Stimulated activated CD8-positive, alpha-beta memory T cell treated with anti-CD3 and anti-CD28 coated beads, Interleukin-7, amount 100 ng/mL, for 24 hours (primary cell): Measurements from ENCODE around the gene DBN1.
"Not testable (repeated sequence)": the region's sequence is repeated elsewhere in the genome, so short reads cannot be mapped to it uniquely, and the experiment has no call there.

ENCODE experiments used
- DNase-seq: peaks from one replicate; pipeline ENCODE4 v3.0.0-alpha.2; 2020; ENCODE audit warnings: low read depth

DBN1 gene

DNA sequence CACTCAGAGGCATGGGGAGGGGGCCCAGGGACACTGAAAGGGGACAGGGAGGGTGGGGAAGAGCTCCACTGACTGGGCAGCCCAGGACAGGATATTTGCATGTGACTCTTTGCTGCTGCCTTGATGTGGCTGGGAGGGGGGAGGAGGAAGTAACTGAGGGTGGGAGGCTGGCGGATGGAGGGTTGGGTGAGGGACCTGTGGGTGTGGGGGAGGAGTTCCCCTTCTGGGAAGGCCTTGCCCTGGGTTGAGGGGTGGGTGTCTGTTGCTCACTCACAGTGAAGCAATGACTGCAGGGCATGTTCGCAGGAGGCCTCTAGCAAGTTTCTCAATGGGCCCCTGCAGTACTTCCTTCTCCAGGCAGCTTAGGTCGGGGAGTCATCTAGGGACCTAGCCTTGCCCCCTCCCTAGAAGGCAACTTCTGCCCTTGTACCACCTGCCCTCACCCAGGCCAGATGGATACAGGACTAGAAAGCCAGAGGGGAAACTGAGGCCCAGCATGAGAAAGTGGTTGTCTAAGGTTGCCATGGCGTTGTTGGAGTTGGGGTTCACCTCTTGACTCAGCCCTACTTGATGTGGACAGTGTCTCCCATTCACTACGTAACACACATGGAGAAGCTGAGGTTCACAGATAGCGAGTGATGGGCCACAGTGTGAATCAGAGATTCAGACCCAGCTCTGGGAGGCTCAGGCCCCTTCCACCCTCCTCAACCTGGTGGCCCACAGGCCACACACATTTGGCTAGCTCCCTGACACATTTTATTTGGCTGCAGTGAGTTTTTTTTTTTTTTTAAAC, 44.0 kb downstream of the DBN1 start:
- peak; percentile 66 for DNase-seq

DNA sequence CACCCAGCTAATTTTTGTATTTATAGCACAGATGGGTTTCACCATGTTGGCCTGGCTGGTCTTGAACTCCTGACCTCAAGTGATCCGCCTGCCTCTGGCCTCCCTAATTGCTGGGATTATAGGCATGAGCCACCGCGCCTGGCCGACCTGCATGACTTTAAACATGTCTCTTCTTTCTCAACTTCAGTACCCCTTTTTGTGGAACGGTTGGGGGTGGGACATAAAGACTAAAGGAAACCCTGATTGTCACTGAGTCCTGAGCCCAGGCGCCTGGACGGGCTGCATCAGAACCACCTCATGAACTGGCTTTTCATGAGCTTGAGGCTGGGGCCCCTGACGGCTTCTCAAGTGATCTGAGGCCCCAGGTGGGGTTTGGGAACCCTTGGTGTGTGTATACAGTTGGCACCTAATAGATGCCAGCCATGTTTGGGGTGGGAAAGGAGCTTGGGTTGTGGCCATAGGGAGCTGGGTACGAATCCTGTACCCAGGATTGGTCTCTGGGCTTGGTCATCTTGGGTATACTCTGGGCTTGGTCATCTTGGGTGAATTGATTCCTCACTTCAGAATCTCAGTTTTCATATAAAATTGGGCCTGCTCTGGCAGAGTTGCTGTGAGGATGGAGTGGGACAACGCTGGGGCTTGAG, 44.7 kb downstream of the DBN1 start:
- DNase-seq: no peak

DNA sequence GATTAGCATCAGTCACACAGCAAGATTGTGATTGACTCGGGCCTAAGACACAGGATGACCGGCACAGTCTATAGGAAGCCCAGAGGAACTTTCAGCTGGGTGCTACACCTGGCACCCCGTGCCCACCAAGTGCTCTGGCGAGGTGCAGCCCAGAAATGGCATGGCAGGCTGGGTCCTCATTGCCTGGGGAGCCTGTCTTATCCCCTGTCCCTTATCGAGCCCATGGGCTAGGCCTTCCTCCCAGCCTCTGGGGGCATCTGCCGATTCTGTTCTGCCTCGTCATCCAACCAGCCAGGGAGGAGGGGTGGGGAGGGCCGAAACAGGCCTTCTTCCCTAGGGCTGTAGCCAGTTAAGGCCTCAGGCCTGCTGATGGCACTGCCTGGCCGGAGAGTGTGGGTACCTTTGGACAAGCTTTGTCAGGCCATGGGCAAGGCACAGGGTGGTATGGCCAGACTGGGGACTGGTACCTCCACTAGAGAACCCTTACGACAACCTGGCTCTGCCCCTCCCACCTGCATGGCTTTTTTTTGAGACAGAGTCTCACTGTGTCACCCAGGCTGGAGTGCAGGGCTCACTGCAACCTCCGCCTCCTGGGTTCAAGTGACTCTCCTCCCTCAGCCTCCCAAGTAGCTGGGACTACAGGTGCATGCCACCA, 45.4 kb downstream of the DBN1 start:
- DNase-seq: no peak

DNA sequence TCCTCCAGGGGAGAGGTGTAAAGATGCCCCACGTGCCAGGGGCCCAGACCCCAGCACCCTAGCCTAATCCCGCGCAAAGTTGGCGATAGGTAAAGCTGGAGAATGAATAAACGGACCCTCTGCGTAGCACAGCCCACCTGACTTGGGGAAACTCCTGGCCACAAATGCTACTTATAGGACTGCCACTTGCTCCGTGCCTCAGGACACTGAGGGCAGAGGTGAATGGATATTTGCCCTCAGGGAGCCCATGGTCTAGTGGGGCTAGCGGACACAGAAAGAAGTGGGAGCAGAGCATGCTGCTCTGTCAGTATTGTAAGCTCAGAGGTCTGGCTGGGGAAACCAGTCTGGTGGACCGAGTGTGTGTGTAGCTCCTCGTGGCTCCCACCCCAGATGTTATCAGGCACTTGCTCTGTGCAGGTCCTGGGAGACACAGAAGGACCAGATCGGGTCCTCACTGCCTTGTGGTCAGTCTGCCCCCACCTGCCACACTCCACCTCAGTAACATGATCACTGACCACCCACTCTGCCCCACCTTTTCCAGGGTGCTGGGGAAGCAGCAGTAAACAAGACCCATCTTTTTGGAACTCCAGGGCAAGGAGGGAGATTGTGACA, 46.1 kb downstream of the DBN1 start:
- no peak for DNase-seq

DNA sequence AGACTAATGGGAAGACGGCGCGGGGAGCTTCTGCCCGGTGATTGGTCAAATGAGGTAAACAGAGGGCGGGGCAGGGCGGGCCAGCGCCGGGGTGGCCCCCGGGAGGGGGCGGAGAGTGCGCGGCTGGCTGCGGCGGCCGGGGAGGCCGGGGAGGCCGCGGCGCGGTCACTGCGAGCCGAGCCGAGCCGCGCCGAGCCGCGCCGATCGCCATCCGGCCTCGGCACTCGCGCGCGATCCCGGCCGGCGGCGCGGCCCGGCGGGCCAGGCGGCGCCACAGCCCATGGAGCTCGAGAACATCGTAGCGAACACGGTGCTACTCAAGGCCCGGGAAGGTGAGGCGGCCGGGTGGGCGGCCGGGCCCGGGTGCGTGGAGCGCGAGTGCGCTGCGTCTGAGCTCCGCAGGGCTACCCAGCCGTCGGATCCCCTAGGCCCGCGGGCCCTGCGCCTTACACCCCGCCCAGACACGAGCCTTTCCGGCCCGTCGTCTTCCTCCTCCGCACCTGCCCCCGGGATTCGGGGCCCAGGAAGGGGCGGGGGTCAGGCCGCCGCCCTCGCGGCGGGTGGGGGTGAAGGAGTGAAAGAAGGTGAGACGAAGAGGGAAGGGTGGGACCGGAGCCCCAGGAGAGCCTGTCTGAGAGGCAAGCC, 46.7 kb downstream of the DBN1 start, which contains the start of gene GRK6:
Gene GRK6, plus strand, starts transcription at position 111 of the 645 bp plus-strand sequence. Its CDS starts 170 bp downstream, at position 281.
- DNase-seq: no peak

DNA sequence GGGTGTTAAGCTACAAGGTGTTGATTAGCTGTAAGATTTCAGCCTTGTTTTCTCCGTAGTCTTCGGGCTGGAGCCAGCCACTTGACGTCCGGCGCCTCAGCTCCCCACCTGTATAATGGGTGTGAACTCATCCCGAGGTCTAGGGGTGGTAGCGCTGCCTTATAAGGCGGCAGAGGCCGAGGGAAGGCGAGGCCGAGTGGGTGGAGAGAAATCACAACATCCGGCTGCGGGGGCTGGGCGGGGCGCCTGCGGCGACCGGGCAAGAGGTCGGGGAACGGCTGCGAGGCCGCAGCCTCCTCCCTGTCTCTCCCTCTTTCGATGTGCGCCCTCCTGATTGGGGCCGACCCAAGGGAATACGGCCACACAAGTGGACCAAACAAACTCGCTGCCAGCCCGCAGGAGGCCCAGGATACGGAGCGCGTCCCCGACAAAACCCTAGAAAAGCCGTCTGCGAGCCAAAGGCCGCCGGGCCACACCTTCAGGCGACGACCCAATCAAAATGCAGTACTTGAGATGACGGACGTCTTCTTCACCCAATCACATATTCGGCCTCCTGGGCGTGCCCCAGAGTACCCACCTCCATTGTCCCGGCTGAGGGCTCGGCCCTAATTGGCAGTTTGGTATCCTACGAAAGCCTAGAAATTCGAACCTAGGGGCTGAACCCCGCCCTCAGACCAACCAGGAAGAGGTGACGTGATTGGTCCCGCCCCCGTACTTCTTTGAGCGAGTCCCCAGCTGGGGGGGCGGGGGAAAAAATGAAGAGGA, 47.5 kb downstream of the DBN1 start:
- peak; percentile 99 for DNase-seq

DNA sequence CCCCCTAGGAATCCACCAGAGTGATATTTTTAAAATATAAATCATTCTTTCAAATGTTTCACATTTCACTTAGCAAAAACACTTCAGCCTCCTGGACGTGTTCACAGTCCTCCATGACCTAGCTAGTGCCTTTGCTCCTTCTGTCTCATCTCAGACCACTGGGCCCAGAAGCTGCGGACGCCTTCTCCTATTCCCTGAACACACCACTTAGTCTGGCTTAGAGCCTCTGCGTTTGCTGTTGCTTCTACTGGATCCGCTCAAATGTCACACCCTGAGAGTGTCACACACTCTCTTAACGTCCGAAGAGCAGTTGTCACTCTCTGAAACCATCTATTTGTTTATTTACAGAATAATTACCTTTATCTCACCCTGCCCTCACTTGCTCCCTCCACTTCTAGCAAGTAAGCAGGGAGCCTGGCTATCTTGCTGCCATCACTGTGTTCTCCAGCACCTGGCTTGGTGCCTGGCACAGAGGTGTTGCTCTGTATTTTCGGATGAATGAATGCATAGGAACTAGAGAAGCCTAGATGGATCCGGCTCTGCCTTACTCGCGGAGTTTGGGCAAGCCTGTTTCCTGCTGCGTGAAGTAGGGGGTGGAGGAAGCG, 48.1 kb downstream of the DBN1 start:
- DNase-seq: no peak

DNA sequence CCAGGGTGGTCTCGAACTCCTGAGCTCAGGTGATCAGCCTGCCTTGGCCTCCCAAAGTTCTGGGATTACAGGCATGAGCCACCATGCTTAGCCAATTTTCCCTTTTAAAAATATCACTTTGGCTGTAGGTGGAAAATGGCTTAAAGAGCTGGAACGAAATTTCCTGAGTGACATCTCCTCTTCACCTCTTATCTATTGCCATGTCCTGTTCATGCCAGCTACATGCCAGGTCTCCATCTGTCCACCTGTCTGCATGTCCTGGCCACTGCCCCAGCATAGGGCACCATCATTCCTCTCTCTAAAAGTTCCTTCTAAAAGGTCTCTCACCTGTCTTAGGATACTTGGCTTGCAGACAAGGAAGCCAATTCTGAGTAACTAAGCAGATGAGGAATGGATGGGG, 49.8 kb downstream of the DBN1 start:
- DNase-seq: no peak

DNA sequence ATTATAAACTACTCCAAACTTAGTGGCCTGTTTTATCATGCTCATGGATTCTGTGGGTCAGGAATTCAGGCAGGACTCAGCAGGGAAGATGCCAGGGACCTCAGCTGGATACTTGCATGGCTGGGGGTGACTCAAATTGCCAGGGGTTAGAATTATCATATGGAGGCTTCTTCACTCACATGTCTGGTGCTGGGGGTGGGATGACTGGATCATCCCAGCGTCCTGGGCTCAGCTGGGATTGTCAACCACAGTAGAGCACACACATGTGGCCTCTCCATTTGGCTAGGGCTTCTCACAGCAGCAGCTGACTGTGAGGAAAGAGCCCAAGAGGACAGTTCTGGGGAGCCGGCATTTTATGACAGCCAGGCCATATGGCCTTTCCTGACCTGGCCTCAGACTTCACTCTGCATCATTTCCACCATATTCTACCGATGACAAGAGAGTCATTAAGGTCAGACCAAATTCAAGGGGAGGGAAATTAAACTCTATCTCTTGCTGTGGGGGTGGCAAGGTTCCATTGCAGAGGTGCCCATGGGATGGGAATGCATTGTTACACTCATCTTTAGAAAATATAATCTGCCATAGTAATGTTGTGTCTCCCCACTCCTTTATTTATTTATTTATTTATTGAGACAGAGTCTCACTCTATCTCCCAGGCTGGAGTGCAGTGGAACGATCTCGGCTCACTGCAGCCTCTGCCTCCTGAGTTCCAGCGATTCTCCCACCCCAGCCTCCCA, 52.2 kb downstream of the DBN1 start:
- DNase-seq: no peak

DNA sequence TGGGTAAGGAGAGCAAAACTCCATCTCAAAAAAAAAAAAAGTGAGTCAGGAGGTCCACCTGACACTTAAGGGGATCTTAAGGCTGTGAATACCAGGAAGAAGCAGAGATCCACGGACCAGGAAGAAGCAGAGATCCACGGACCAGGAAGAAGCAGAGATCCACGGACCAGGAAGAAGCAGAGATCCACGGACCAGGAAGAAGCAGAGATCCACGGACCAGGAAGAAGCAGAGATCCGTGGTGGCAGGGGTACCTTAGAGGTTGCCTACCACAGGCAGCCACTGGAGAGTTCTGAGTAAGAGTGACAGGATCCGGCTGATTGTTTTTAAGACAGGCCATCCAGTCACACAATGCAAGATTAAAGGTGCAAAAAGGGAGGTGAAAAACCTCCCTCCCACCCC, 53.0 kb downstream of the DBN1 start:
- DNase-seq: not testable (repeated sequence)

DNA sequence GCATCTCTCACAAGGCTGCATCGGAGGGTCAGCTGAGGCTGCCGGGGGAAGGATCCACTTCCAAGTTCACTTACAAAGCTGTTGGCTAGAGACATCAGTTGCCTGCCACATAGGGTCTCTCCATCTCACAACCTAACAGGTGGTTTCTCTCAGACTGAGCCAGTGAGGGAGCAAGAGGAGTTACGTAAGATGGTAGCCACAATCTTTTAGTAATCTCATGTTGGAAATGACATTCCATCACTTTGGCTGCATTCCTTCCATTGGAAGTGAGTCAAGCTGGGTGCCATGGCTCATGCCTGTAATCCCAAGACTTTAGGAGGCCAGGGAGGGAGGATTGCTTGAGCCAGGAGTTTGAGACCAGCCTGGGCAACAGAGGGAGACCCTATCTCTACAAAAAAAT, 54.4 kb downstream of the DBN1 start:
- DNase-seq: no peak

DNA sequence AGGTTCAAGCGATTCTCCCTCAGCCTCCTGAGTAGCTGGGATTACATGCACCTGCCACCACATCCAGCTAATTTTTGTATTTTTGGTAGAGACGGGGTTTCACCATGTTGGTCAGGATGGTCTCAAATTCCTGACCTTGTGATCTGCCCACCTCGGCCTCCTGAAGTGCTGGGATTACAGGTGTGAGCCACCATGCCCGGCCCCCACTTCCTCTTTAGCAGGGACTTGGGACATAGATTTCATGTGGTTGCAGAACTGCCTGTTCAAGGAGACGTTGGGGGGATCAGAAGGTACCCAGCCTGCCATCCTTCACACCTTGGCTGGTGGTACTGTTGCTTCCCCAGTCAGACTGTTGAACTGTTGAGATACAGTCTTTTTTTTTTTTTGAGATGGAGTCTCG, 56.4 kb downstream of the DBN1 start:
- DNase-seq: not testable (repeated sequence)

DNA sequence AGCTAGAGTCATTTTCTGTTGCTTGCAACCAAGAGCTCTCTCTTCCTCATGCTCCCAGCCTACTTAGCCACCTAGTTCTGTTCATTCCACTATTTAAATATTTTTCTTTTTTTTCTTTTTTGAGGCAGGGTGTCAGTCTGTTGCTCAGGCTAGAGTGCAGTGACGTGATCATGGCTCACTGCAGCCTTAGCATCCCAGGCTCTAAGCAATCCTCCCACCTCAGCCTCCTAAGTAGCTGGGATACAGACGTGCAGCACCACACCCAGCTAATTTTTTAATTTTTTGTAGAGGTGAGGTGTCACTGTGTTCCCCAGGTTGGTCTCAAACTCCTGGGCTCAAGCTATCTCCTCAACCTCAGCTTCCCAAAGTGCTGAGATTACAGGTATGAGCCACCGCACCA, 59.0 kb downstream of the DBN1 start:
- DNase-seq: no peak

DNA sequence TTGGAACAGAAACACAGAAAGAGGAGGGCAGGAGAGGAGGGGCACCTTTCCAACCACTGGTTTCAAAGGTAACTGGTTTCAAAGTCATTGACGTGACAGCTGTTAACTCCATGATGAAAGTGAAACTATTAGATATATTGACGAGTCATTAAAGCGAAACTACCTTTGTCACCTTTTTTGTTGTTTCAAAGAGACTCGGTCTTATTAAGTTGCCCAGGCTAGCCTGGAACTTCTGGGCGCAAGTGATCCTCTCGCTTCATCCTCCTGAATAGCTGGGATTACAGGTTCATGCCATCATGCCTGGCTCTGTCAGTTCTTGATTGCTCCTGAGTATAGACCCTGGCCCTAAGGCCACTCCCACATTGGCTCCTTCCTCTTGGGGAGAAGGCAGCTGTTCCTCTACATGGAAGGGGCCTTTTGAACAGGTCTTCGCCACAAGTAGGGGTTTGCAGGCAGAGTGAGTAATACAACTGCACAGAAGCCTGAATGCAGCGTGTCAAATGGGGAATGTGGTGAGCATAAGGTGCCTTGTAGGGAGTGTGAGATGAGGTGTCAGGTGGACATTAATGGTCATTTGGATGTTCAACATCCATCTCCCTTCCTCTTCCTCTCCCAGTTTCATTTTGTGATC, 60.7 kb downstream of the DBN1 start:
- no peak for DNase-seq

DNA sequence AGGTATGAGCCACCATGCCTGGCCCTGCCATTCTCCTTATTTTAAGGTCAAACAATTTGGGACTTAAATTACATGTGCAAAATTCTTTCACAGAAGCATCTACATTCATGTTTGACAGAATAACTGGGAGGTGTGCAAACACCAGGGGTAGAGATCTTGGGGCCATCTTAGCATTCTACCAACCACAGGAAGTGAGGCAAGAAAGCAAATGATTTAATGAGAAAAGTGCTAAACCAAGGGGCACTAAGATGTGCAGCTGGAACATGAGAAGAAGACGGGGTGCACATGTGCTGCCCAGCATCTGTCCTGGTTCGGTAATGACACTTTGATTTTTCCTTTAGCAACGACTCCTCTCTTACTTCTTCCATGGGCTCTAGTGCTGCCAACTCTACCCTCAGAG, 62.9 kb downstream of the DBN1 start:
- DNase-seq: no peak

DNA sequence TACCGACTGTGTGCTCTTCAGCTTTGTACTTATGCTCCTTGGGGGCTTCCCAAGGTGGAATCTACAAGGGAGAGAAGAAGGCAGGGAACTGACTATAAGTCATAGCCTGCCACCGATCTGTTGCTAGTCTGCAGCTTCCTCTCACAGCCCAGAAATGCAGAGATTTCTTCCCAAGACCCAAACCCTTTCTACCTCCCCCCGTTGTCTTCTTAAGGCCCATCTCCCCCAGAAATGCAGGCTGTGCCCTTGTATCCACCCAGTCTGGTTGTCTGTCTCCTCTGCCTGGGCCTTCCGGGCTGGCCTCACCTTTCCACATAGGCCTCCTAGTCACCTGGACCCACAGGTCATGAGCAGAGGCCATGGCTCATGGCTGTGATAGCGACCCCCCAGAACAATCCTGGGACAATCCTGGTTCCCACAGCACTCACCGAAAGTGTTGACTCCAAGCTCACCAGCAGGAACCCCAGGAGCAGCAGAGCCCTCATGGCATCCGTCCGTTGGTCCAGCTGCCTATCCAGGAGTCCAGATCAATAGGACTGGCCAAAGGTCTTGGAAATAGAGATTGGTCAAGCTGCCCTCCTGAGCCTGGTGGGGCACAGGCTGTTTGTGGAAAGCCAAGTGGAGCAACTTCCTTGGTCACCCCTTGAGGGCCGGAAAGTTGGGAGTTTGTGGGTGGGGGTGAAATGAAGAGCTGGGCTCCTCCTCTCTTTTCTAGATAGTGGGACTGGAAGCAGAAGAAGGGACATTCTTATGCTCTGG, 64.2 kb downstream of the DBN1 start, which contains the start of gene F12:
Gene F12, minus strand, starts transcription at position 522 of the 759 bp plus-strand sequence. Its CDS starts 37 bp downstream, at position 485.
- DNase-seq: no peak
